A549 (cell line): Measurements from ENCODE around the gene TBC1D4.

Source experiments
- BCL3 ChIP-seq: fragments of >200 bp; sonication (Bioruptor Twin); formaldehyde crosslinking; IDR thresholded peaks from 3 replicates; pipeline ENCODE4 v1.6.1; 2016
- CHD2 ChIP-seq: fragments of 150-350 bp; IDR thresholded peaks from 2 replicates; pipeline ENCODE4 v1.6.1; 2014; ENCODE audit warnings: low read length; ENCODE audit not compliant: partially characterized antibody
- FOSL2 ChIP-seq, 2 experiments: fragments of 450-650 bp in 1 of 2; fragments of >200 bp in 1 of 2; sonication (Bioruptor Twin) in 1 of 2; formaldehyde crosslinking; IDR thresholded peaks; 2 replicates each; pipeline versions ENCODE4 v1.5.0 to v1.6.1; 2016 to 2020; ENCODE audit warnings: mild to moderate bottlenecking in 1 of 2, moderate library complexity in 1 of 2
- POLR2A ChIP-seq: IDR thresholded peaks from 2 replicates; pipeline ENCODE4 v1.6.1; 2012; ENCODE audit warnings: mild to moderate bottlenecking, low read length
- POLR2AphosphoS2 ChIP-seq: conservative IDR thresholded peaks from 2 replicates; pipeline ENCODE4 v1.6.1; 2012; ENCODE audit warnings: low read length, improper control_type of control experiment, inconsistent platforms
- RAD21 ChIP-seq, 2 experiments: fragments of >200 bp in 1 of 2; sonication (Bioruptor Twin) in 1 of 2; formaldehyde crosslinking in 1 of 2; IDR thresholded peaks in 1 of 2; conservative IDR thresholded peaks in 1 of 2; 2 replicates in 1 of 2; 3 replicates in 1 of 2; pipeline ENCODE4 v1.6.1; 2012 to 2018; ENCODE audit warnings: inconsistent platforms in 1 of 2
- REST ChIP-seq: fragments of 200-600 bp; sonication (generic); IDR thresholded peaks from 2 replicates; pipeline ENCODE4 v1.6.1; 2016; ENCODE audit warnings: antibody characterized with exemption, mild to moderate bottlenecking, moderate library complexity
- RNF2 ChIP-seq: fragments of 200-600 bp; sonication (generic); IDR thresholded peaks from 2 replicates; pipeline ENCODE4 v1.6.1; 2016; ENCODE audit warnings: low read depth, mild to moderate bottlenecking, antibody characterized with exemption, moderate library complexity, borderline replicate concordance
- SMC3 ChIP-seq: fragments of >200 bp; sonication (Bioruptor Twin); formaldehyde crosslinking; IDR thresholded peaks from 3 replicates; pipeline ENCODE4 v1.6.1; 2018; ENCODE audit warnings: inconsistent platforms
- TF ChIP-seq, protein P1 (sequence below): fragments of >200 bp; sonication (Bioruptor Twin); formaldehyde crosslinking; IDR thresholded peaks from 3 replicates; pipeline ENCODE4 v1.5.1; 2016

- TF ChIP-seq, protein P1, sequence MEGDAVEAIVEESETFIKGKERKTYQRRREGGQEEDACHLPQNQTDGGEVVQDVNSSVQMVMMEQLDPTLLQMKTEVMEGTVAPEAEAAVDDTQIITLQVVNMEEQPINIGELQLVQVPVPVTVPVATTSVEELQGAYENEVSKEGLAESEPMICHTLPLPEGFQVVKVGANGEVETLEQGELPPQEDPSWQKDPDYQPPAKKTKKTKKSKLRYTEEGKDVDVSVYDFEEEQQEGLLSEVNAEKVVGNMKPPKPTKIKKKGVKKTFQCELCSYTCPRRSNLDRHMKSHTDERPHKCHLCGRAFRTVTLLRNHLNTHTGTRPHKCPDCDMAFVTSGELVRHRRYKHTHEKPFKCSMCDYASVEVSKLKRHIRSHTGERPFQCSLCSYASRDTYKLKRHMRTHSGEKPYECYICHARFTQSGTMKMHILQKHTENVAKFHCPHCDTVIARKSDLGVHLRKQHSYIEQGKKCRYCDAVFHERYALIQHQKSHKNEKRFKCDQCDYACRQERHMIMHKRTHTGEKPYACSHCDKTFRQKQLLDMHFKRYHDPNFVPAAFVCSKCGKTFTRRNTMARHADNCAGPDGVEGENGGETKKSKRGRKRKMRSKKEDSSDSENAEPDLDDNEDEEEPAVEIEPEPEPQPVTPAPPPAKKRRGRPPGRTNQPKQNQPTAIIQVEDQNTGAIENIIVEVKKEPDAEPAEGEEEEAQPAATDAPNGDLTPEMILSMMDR: no peak
- no peak for TF ChIP-seq FOSL2 (IDR thresholded peaks at IDR 0.05)
- no peak for TF ChIP-seq FOSL2 (CRISPR knock-in tag; IDR thresholded peaks at IDR 0.05)
- no peak for TF ChIP-seq CHD2
- no peak for TF ChIP-seq POLR2A
- TF ChIP-seq POLR2AphosphoS2: no peak
- no peak for TF ChIP-seq BCL3
- no peak for TF ChIP-seq SMC3
- TF ChIP-seq RNF2: no peak
- no peak for TF ChIP-seq REST
- TF ChIP-seq RAD21 (conservative IDR thresholded peaks at IDR 0.05 in 1 of 2, IDR thresholded peaks at IDR 0.05 in 1 of 2): no peak
Observed at GRCh38 chr13:75469047-75469446, 12.9 kb downstream of the TBC1D4 start.
